Ishikawa (cell line): ENCODE measurements around the gene TMEM63A.

Experiments
- CEBPB ChIP-seq: IDR thresholded peaks from 2 replicates; pipeline ENCODE4 v1.6.1; 2012
- CREB1 ChIP-seq: IDR thresholded peaks from 2 replicates; pipeline ENCODE4 v1.6.1; 2012; ENCODE audit warnings: low read depth
- EGR1 ChIP-seq: IDR thresholded peaks from 2 replicates; pipeline ENCODE4 v1.6.1; 2012
- EP300 ChIP-seq: IDR thresholded peaks from 2 replicates; pipeline ENCODE4 v1.6.1; 2012; ENCODE audit warnings: borderline replicate concordance
- FOXM1 ChIP-seq: IDR thresholded peaks from 2 replicates; pipeline ENCODE4 v1.6.1; 2012; ENCODE audit warnings: low read depth, borderline replicate concordance
- NFIC ChIP-seq: IDR thresholded peaks from 2 replicates; pipeline ENCODE4 v1.6.1; 2012
- RAD21 ChIP-seq: IDR thresholded peaks from 2 replicates; pipeline ENCODE4 v1.6.1; 2012; ENCODE audit warnings: low read depth
- TAF1 ChIP-seq: IDR thresholded peaks from 2 replicates; pipeline ENCODE4 v1.6.1; 2012; ENCODE audit warnings: low read depth, mild to moderate bottlenecking
- TCF12 ChIP-seq: IDR thresholded peaks from 2 replicates; pipeline ENCODE4 v1.6.1; 2012; ENCODE audit warnings: low read depth
- TEAD4 ChIP-seq: IDR thresholded peaks from 2 replicates; pipeline ENCODE4 v1.6.1; 2012
- YY1 ChIP-seq: IDR thresholded peaks from 2 replicates; pipeline ENCODE4 v1.6.1; 2012; ENCODE audit warnings: low read depth
- ZBTB7A ChIP-seq: IDR thresholded peaks from 2 replicates; pipeline ENCODE4 v1.6.1; 2012; ENCODE audit warnings: low read depth
- TF ChIP-seq, protein P1 (sequence below): IDR thresholded peaks from 2 replicates; pipeline ENCODE4 v1.6.1; 2012; ENCODE audit warnings: low read depth, mild to moderate bottlenecking
- TF ChIP-seq, protein P2 (sequence below): IDR thresholded peaks from 2 replicates; pipeline ENCODE4 v1.6.1; 2012
- TF ChIP-seq, protein P3 (sequence below): IDR thresholded peaks from 2 replicates; pipeline ENCODE4 v1.6.1; 2012

The TMEM63A gene

DNA sequence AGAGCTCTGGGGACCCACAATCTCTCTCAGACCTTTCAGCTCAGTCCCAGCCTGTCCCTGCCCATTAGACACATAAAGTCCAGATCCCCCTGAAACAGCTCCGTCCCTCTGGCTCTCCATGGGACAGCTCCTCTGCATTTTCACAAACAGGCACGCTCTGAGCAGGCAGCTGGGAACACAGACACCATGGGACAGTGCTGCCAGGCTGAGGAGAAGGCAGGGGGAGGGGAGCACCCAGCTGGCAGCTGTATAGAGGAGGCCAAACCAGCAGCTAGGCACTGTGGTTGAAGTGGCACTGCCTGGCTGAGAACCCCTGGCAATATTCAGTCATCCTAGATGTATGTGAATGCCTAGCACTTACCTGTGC lies 2.0 kb downstream of the TMEM63A start:
- TF ChIP-seq FOXM1, result no peak
- TF ChIP-seq CREB1, result no peak
- no peak for TF ChIP-seq EP300
- TF ChIP-seq ZBTB7A, result no peak
- TF ChIP-seq TCF12, result no peak
- no peak for TF ChIP-seq CEBPB

DNA sequence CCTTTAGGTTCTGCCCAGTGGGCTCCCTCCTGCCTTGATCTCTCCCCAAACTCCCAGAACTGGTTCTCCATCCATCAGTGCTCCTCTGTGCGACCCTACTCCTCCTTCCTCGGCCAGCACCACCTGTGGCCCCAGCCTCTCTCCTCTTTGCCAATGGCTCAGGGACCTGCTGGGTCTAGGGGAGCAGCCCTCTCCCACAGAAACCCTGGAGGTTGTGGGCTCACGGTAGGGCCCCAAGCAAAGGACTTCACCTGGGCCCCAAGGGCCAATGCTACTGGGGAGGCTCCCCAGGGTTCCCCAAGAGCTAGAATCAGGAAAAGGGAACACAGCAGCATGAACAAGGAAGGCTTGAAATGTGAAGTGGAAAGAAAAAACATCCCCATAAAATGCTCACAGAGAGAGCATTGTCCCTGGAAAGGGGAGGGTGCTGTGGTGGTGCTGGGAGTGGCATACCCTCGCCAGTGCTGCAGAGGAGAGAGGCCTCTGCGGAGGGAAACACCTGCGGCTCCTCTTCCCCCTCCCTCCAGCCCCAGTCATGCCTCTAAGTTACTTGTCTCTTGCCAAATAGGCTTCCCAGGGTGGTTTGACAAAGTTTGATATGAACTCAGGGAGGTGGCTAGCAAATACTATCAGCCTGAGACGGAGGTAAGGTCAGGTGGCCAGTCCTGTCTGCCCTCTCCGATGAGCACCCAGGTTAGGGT lies 2.5 kb downstream of the TMEM63A start:
- no peak for TF ChIP-seq ZBTB7A
- TF ChIP-seq, protein P1, sequence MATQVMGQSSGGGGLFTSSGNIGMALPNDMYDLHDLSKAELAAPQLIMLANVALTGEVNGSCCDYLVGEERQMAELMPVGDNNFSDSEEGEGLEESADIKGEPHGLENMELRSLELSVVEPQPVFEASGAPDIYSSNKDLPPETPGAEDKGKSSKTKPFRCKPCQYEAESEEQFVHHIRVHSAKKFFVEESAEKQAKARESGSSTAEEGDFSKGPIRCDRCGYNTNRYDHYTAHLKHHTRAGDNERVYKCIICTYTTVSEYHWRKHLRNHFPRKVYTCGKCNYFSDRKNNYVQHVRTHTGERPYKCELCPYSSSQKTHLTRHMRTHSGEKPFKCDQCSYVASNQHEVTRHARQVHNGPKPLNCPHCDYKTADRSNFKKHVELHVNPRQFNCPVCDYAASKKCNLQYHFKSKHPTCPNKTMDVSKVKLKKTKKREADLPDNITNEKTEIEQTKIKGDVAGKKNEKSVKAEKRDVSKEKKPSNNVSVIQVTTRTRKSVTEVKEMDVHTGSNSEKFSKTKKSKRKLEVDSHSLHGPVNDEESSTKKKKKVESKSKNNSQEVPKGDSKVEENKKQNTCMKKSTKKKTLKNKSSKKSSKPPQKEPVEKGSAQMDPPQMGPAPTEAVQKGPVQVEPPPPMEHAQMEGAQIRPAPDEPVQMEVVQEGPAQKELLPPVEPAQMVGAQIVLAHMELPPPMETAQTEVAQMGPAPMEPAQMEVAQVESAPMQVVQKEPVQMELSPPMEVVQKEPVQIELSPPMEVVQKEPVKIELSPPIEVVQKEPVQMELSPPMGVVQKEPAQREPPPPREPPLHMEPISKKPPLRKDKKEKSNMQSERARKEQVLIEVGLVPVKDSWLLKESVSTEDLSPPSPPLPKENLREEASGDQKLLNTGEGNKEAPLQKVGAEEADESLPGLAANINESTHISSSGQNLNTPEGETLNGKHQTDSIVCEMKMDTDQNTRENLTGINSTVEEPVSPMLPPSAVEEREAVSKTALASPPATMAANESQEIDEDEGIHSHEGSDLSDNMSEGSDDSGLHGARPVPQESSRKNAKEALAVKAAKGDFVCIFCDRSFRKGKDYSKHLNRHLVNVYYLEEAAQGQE, result no peak
- no peak for TF ChIP-seq YY1
- TF ChIP-seq EP300, result no peak
- TF ChIP-seq, protein P2, sequence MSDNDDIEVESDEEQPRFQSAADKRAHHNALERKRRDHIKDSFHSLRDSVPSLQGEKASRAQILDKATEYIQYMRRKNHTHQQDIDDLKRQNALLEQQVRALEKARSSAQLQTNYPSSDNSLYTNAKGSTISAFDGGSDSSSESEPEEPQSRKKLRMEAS, result no peak
- no peak for TF ChIP-seq FOXM1
- no peak for TF ChIP-seq TCF12
- TF ChIP-seq CEBPB, result no peak
- no peak for TF ChIP-seq NFIC
- no peak for TF ChIP-seq RAD21

DNA sequence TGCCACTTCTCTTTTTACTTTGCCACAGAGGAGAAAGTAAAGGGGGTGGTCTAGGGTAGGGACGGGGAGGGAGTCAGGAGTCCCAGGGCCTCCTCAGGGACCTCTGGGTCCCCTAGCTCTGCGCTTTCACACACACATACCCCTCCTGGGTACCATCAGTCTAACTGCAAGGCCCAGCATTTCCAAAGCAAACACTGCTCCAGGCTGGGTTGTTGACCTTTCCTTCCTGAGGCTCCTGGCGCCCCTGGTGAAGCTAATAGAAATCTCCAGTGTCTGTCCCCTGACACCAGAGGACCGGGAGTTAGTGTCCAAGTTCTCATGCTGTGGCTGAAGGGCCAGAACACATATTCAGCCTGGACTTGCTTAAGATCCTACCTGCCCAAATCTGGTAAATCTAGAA lies 3.9 kb downstream of the TMEM63A start:
- TF ChIP-seq, protein P2, result no peak
- TF ChIP-seq EP300 (no peak), NFIC (no peak), FOXM1 (no peak), ZBTB7A (no peak), TEAD4 (no peak), EGR1 (no peak), CREB1 (no peak), TAF1 (no peak), TCF12 (no peak), RAD21 (no peak), YY1 (no peak), CEBPB (no peak)
- TF ChIP-seq, protein P1, result no peak
- TF ChIP-seq, protein P3, sequence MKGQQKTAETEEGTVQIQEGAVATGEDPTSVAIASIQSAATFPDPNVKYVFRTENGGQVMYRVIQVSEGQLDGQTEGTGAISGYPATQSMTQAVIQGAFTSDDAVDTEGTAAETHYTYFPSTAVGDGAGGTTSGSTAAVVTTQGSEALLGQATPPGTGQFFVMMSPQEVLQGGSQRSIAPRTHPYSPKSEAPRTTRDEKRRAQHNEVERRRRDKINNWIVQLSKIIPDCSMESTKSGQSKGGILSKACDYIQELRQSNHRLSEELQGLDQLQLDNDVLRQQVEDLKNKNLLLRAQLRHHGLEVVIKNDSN, result no peak

DNA sequence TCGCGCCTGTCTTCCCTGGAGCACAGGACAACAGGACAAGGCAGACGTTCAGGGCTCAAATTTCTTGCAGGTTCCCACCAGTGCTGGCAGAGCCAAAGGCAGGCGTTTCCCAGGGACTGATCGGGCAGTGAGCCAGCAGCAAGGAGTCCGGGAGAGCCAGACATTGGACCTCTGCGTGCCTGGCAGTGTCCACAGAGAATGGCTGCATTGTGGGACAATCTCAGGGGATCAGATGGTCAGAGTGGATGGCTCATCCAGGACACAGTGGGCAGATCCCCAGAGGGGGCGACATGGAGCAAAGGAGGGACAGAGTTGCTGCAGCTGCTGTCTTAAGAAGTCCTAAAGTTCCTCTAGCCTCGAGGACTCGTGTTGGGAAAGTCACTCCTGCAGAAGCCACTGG lies 4.6 kb downstream of the TMEM63A start:
- no peak for TF ChIP-seq TAF1
- TF ChIP-seq, protein P3, result no peak
- TF ChIP-seq, protein P2, result peak; percentile 31; the same call in 1 of the 2 replicates
- TF ChIP-seq RAD21, result peak; percentile 43
- no peak for TF ChIP-seq CEBPB
- TF ChIP-seq YY1, result no peak
- TF ChIP-seq NFIC, result peak; percentile 53; the same call in 1 of the 2 replicates

DNA sequence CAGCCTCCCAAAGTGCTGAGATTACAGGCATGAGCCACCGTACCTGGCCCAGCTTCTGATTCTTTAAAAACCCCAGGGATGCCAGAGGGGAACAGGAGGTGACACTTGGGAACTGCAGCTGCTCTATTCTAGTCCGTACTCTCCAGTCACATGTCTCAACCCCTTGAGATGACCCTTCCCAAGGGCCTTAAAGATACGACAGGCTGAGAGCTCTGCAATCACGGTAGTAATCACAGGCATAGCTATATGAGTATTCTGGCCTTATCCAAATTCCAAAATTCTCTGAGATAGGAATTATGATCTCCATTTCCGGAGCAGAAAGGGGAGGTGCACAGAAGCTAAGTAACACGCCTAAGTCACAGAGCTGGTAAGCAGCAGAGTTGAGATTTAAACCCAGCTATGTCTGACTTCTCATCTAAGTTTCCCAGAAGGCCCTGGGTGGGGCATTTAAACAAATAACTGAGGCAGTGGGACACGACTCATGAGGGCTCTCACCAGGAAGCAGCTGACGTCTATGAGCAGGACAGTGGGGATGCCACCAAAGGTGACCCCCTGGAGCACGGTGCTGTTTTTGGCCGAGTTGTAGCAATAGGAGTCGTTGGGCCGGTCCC lies 5.2 kb downstream of the TMEM63A start:
- TF ChIP-seq RAD21 (no peak), NFIC (no peak), FOXM1 (no peak), CEBPB (no peak)
- TF ChIP-seq, protein P1, result no peak
